NCI-H2196 (cell line): ENCODE results near the gene ZNF512B.

Source experiments
- DNase-seq: peaks from one replicate; lab custom pipeline; 2025; ENCODE audit not compliant: unreplicated experiment; lab: John Stamatoyannopoulos, UW

The ZNF512B gene

DNA sequence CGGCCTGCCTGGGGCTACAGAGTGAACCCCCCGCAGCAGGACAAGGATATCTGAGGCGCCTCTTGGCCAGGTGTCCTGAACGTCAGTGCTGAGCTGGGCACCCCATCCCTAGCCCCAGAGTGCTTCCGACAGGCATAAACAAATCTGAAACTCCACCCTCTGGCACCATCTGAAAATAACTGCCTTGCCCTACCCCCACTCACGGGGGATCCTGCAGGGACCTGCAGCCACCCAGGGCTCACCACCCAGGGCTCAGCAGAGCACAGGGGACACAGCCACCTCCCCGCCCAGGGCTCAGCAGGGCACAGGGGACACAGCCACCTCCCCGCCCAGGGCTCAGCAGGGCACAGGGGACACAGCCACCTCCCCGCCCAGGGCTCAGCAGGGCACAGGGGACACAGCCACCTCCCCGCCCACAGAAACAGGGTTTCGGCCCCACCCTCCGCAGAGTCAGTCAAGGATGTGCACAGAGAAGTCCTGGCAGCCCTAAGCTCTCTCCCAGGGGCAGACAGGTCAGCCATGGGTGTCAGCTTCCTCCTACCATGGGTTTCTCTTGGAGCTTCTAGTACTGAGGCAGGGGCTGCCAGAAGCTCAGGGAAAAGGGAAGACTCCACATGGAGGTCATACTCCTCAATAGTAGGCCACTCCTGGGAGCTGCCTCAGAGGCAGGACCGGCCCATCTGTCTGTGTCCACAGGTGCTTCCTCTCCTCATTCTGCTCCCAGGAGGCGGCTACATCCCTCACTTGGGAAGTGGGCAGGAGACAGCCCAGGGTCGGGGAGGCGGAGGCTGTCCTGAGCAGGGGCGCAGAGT is 18.1 kb downstream of the ZNF512B start:
- no peak for DNase-seq

DNA sequence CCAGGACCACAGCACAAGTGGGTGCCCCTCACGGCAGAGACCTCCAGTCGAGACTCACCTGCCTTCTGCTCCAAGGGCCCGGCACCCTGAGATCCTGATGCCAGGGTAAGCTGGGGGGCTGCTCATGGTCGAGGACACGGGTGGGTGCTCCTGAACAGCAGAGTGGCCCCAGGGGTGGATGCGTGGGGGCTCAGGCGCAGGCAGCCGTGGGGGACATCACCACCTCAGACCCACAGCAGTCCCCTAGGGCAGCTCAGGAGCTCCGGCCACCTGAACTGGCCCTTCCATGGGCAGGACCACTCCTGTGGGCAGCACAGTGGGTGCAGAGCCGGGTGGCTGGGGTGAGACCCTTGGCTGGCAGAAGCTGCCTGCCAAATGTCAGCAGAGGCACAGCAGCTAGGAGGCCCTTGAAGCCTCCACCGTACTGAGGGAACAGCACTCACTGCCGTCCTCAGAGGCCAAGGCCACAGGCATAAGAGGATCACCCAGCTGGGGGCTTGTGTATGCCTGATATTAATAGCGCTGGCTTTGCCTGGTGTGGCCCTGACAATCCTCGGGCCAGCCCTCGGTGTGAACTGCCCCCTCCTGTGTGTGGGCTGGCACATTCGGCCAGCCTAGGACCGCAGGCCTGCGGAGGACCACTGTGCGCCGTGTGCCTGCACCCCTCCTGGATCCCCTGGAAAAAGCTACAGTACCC is 18.9 kb downstream of the ZNF512B start:
- DNase-seq: no peak

DNA sequence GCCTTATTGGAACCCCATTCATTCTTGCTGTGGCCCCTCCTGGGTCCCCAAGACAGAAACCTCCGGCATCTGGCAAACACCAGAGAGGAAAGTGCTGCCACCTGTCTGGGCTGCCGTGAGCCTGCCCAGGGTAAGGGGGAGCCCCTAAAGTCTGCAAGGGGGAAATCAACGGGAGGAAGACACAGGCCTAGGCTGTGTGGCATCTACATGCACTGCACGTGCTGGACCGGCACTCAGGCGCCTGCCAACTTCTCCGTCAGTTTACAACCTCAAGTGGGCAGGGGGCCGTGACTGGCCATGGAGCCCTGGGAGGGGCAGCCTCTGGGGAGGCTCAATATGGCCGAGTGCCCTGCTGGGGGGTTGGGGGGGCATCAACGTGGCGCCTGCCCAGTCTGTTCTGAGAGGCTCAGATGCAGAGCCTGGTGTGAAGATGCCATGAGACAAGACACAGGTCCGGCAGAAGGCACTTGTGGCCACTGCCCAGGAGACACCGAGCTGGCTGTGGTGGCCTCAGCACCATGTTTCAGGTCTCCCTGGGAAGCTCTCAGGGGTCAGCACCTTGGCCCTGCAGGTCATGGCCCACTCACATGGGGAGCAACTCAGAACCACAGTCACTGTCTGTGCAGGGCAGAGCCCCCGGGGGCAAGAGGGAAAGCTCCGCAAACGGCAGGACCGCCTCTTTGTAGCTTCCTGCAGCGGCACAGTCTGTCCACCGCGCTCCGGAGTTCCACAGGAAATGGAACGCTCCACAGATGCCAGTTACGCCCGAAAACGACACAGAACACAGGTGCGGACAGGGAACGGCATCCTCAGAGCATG is 21.9 kb downstream of the ZNF512B start:
- DNase-seq: no peak

DNA sequence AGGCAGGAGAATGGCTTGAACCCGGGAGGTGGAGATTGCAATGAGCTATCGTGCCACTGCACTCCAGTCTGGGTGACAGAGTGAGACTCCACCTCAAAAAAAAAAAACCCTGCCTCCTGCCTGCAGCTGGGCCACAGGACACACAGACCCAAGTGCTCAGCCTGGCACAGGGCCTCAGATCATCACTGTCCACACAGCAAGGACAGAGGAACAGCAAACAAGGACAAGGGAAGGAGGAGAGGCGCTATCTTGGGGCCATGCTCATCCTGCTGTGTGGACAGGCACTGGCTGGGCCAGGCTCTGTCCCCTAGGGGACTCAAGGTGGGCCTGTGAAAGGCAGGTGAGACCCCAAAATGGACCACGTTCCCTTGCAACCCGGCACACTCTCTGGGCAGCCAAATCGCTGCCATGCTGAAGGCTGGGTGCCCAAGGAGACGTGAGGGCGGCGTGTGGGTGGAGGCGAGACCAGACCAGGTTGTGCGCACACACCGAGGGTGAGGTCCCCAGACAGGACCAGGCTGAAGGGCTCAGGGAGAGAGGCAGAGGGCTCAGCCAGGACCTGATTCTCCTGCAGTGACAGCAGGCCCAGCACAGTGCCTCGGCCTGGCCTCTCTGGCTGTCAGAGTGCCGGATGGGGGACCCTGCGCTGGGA is 22.6 kb downstream of the ZNF512B start:
- DNase-seq: no peak

DNA sequence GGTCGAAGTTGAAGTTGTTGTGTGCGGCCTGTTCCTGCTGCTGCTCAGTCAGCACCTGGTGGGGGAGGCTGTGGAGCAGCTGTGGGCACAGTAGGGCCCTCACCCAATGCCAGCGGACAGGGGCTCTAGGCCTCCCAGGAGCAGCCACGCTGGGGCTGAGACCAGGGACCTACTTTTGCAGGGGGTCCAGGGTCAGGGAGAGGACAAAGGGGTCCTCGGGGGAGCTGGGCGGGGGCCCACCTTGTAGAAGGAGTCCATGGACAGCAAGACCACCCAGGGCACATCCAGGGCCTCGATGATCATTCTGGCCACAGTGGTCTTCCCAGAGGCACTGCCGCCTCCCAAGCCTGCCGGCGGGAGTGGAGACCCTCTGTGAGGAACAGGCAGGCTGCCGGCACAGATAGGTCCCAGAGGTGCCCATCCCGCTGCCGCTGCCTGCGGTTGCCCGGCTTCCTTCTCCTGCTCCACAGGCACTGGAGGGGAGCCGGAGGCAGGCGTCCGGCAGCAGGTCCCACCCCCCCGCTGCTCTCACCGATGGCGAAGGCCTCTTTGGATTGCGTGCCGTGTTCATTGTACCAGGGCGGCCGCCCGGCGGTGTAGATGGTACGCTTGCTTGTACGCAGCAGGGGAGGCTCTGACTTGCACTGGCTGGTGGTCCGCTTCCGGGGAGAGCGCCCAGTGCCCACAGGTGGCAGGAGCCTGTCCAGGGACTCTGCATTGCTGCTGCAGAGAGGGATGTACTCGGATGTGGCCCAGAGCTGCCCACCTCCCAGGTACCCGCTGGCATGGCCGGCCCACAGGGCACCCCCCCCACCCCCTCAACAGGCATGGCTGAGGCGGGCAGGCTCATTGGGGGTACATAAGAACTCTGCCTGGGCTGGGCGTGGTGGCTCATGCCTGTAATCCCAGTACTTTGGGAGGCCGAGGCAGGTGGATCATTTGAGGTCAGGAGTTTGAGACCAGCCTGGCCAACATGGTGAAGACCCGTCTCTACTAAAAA is 23.5 kb downstream of the ZNF512B start:
- no peak for DNase-seq

DNA sequence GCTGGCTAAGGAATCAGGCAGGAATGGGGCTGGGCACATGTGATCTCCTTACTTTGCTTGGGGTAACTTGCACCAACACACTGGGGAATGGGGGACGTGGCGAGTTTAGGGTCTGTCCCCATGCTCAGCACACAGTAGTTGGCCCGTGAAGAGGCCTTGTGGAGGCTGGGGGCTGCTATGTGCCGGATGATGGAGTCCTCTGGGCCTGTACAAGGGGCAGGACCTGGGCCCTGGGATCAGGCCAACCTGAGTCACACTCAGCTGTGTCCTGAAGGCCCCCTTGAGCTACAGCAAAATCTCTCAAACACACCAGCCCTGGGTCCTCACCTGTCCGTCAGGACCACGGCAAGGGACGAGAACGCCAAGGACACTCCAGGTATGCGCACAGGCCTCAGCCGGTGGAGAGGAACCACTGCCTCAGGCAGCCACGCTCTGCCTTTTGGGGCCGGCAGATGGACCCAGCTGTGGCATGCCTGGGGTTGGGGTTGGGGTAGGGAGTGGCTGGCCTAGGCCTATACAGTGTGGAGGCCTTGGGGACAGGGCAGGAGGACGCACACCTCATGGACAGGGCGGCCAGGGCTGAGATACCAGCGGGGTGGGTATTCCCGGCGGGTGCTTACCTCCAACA is 24.6 kb downstream of the ZNF512B start:
- no peak for DNase-seq

DNA sequence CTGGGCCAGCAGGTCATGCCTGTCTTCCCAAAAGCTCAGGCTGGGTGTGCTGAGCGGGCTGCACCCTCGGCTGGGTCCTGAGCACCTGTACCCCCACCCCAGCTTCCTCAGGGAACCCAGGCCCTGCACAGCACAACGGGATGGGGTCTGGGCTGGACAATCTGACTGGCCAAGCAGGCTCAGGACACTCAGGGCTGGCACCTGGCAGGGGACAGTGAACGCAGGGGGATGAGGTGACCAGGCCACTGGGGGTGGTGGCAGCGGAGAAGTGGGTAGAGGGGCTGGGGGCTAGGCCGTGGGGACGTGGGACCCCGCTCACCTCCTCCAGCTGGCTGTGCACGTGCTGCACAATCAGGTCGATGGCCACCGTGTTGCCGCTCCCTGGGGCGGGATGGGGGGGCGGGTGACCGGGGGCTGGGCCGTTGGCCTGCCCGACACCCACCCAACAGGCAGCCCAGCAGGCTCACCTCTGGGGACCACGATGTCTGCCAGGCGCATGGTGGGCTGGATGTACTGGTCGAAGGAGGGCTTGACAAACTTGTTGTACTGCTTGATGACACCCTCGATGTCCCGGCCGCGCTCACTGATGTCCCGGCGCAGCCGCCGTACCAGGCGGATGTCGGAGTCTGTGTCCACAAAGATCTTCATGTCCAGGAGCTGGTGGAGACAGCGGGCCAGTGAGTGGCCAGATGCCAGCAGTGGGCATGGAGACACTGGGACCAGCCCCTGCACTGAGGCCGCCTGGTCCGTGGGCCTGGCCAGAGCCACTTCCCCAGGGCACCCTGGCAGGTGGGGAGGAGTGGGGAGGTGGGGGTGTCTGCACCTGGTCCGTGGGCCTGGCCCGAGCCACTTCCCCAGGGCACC is 25.4 kb downstream of the ZNF512B start:
- DNase-seq: no peak

DNA sequence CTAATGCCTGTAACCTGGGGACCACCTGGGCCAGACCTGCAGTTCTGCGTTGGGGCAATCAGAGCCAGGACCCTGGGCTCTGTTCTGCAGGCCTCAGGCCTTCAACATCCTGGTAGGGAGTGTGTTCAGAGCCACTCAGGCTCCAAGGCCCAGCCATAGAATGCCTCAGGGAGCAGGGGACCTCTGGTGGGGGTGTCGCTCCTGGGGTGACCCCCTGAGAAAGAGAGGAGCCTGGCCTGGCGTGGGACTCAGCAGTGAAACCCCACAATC is 26.0 kb downstream of the ZNF512B start:
- no peak for DNase-seq

DNA sequence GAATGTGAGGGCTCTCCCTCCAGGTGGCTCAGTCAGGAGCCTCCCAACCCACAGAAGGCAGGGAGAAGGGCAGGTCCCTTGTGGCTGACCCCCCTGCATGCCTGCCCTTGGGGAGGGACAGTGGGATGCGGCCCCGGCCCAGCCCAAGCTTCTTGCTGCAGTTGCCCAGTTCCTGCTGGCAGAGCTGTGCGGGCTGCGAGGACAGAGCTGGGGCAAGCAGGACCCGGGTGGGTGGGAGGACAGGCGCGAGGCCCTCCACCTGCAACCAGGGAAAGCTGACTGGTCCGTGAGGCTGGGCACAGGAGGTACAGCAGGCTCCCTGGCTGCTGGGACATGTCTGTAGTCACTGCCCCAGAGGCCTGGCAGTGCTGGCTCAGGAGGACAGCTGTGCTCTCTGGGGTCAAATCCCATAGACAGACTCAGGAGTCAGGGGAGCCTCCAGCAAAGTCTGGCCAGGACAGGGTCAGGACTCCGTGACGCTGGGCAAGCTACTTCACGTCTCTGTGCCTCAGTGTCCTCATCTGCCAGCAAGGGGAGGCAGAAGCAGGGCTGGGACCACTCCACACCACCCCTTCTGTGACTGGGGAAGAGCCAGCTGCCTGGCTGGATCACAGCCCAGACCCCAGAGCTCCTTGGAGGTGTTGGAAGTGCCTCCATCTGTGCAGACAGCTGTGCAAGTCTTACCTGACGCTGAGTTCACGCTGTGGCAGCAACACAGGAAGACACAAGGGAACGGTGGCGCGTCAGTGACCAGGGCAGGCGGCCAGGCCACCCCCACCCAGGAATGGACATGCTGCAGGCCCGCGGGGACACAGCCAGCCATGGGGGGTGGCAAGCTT is 26.5 kb downstream of the ZNF512B start:
- no peak for DNase-seq

DNA sequence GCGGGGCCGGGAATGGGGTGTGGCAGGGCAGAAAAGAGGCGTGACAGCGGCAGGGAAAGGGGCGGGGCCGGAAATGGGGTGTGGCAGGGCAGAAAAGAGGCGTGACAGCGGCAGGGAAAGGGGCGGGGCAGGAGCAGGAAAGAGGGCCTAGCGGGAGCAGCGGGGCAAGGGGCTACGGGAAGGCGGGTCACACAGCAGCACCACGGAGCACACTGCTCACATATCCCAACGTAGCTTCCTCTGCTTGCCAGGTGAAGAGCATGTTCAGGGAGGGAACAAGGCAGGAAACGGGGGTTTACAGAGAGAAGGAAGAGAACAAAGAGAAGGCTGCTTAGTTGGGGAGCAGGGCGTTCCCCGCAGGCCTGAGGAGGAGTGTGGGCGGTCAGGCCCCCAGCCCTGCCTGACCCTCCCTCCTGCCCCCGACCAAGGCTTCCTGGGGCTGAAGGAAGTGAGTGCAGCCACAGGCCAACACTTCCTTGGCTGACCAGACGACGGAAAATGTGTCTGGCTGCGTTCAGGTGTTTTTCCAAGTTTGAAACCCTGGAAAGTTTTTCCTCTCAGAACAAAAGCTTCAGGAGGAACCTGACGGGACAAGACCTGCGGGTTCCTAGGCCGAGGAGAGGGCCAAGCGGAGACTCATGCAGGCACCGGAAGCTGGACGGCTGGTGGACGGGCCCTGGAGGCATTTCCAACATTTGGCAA is 27.3 kb downstream of the ZNF512B start:
- DNase-seq: no peak

DNA sequence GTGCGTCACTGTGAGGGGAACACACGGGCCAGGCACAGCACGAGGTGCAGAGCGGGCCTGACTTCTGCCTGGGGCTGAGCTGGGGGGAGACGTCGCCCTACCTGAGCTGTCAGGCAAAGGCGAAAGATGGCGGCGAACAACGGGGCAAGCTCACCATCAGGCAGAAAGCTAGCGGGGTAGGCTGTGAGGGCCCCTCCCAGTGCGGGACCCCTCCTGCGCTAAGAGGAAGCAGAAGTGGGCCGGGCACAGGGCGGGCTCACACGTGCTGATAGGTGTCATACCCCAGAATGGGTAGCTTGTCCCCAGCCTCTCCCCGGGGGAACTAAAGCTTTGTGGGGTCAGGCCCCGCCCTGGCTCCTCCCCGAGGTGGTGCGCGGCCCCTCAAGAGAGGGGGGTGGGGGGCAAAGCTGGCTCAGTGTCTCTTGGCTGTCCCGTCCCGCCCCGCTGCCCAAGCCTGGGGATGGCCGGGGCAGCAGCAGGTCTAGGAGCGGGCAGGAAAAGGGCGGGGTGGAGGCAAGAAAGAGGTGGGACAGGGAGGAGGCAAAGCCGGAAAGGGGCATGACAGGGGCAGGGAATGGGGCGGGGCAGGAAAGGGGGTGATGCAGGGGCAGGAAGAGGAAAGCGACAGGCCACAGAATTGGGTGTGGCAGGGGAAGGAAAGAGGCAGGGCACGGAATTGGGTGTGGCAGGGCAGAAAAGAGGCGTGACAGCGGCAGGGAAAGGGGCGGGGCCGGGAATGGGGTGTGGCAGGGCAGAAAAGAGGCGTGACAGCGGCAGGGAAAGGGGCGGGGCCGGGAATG is 28.2 kb downstream of the ZNF512B start:
- DNase-seq: no peak

DNA sequence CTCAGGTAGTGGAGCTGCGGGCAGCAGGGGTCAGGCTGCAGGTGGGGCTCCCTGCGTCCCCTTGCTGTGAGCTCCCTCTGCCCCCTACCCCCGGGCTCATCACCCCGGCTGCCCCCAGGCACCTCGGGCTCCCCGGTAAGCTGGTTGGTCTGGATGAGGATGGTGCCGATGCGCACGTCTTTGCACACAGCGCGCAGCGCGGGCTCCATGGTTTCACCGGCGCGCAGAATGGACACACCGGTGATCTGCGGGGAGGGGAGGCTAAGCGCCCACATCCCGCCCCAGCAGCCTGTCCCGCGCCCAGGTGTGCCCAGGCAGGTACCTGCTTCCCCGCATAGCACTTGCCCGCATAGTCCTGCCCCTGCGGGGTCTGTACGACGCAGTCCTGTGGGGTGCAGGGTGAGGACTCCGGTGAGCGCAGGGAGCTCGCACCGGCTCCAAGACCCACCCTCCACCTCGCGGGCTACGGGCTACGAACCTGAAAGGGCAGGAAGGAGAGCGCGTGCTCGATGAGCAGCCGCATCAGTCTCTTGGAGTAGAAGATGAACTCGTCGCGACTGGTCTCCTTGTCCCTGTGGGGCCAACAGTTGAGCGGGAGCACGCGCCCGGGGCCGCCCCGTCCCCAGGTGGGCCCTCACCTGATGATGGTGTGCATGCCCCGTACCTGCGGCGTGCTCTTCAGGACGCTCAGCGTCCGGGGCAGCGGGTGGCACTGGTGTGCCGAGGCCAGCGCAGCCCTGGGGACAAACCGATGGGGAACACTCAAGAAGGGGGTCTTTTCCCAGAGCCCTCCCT is 29.1 kb downstream of the ZNF512B start:
- no peak for DNase-seq

DNA sequence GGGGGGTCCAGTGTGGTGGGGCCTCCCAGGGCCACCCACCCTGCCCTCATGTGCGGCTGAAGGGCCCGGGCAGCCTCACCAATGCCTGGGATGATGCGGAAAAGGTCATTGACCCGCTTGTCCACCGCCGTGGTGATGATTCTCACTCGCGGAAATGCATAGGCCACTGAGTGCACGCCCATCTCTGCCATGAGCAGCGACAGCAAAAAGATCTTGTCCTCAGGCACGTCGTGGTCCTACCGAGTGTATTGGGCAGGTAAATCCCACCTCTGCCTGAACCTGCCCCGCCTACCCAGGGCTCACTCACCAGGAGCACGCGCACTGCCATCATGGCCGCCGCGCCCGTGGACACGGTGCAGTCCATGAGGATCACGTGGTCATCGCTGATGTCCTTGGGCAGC is 29.7 kb downstream of the ZNF512B start:
- no peak for DNase-seq

DNA sequence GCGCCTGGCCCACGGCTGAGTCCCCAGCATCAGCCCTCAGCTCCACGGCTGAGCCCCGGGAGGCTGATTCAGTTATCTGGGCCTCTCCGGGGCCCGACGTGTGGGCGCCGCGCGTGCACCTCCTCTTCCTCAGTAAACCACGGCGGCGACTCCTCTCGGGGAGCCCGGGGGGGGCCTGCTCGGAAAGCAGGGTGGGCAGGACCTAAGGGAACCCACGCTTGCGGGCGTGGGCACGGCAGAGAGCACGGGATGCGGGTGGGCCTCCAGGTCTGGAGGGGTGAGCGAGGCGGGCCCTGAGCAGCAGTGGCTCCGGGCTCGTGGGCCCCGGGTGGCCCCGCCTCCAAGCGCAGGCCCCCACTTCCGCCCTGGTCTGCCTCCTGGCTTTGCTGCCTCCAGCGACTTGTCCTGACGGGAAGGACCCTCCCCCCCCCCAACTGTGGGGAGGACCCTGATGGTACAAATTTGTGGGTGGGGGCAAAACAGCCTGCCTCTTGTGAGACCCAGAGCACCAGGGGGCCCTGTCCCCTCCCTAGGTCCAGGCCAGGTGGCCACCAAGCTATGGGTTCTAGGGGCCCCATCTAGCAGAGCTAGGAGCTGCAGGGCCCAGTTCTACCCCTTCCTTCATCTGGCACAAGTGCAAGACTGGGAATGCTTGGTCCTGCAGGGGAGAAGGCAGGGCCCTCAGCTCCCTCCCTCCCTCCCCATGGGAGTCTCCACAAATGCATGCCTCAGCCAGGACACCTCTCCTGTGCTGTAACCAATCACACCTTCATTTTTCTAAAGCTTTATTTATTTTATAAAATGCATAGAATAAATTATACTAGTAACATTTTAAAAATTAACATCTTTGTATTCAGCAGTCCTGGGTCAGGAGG is 30.4 kb downstream of the ZNF512B start:
- no peak for DNase-seq

DNA sequence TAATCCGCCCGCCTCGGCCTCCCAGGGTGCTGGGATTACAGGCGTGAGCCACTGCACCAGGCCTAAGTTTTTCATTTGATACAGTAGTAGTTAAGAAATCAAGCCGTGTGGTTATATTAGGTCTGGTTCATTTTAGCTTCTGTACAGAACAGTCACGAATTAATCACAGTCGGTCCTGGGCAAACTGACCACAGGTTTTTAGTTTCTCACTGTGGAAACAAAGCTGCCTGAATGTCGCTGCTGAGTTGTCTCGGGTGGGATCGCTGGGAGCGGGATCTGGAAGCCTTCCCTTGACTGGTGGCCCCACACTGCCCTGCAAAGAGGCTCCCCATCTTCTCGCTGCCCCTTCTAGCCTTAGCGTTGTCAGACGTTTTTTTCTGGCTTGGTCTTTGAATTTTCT is 32.1 kb downstream of the ZNF512B start:
- DNase-seq: no peak
